ENCODE results near the gene SYTL4.

SYTL4 gene

GRCh38 chrX:100695302-100695701, 36.6 kb downstream of the SYTL4 start:
- no peak for DNase-seq (ENCODE audit: low read depth in 2 of 2)

- DNase-seq (ENCODE audit: low read depth in 2 of 2) = no peak
These were observed 44.4 kb downstream of the SYTL4 start for GRCh38 chrX:100687546-100687945.

- no peak for DNase-seq (ENCODE audit: low read depth in 2 of 2)
These were observed 44.8 kb downstream of the SYTL4 start for GRCh38 chrX:100687128-100687527.

- DNase-seq (ENCODE audit: low read depth in 2 of 2) = no peak
These were observed 46.0 kb downstream of the SYTL4 start for GRCh38 chrX:100685997-100686305.

- peak in 1 of 2 donors; percentile 24 for DNase-seq (ENCODE audit: low read depth in 2 of 2)
These were observed 46.5 kb downstream of the SYTL4 start for GRCh38 chrX:100685284-100685996.

GRCh38 chrX:100682939-100683338, 49.0 kb downstream of the SYTL4 start:
- DNase-seq (ENCODE audit: low read depth in 2 of 2) = no peak

GRCh38 chrX:100681599-100681998, 50.3 kb downstream of the SYTL4 start:
- no peak for DNase-seq (ENCODE audit: low read depth in 2 of 2)

GRCh38 chrX:100680756-100681155, 51.2 kb downstream of the SYTL4 start:
- DNase-seq (ENCODE audit: low read depth in 2 of 2) = no peak

GRCh38 chrX:100677611-100678181, 54.2 kb downstream of the SYTL4 start:
- DNase-seq (ENCODE audit: low read depth in 2 of 2) = no peak

- no peak for DNase-seq (ENCODE audit: low read depth in 2 of 2)
These were observed 57.2 kb downstream of the SYTL4 start for GRCh38 chrX:100674705-100675104.

- no peak for DNase-seq (ENCODE audit: low read depth in 2 of 2)
These were observed 58.4 kb downstream of the SYTL4 start for GRCh38 chrX:100673397-100673953.

GRCh38 chrX:100672966-100673365, 59.0 kb downstream of the SYTL4 start:
- no peak for DNase-seq (ENCODE audit: low read depth in 2 of 2)

- DNase-seq (ENCODE audit: low read depth in 2 of 2) = no peak
These were observed 68.3 kb downstream of the SYTL4 start for GRCh38 chrX:100663642-100664041.

GRCh38 chrX:100662796-100663195, 69.1 kb downstream of the SYTL4 start:
- DNase-seq (ENCODE audit: low read depth in 2 of 2) = no peak

GRCh38 chrX:100662170-100662569, 69.8 kb downstream of the SYTL4 start:
- DNase-seq (ENCODE audit: low read depth in 2 of 2) = no peak

- DNase-seq (ENCODE audit: low read depth in 2 of 2) = no peak
These were observed 72.3 kb downstream of the SYTL4 start for GRCh38 chrX:100659431-100660137.

GRCh38 chrX:100658941-100659381, 73.0 kb downstream of the SYTL4 start:
- DNase-seq (ENCODE audit: low read depth in 2 of 2) = no peak

- DNase-seq (ENCODE audit: low read depth in 2 of 2) = no peak
These were observed 77.7 kb downstream of the SYTL4 start for GRCh38 chrX:100654261-100654660.

GRCh38 chrX:100652266-100652665, 79.7 kb downstream of the SYTL4 start:
- DNase-seq (ENCODE audit: low read depth in 2 of 2) = no peak

GRCh38 chrX:100650841-100651240, 81.1 kb downstream of the SYTL4 start:
- DNase-seq (ENCODE audit: low read depth in 2 of 2) = no peak

- no peak for DNase-seq (ENCODE audit: low read depth in 2 of 2)
These were observed 82.2 kb downstream of the SYTL4 start for GRCh38 chrX:100649550-100650356.
